Vagina (tissue), 2 donors: Measurements from ENCODE around the gene CCDC80.

Experiments used
- CTCF ChIP-seq, 3 experiments: fragments of 450-650 bp in 2 of 3; fragments of 200-600 bp in 1 of 3; sonication (generic) in 1 of 3; IDR thresholded peaks; one replicate each; pipeline ENCODE4 v1.5.1; 2017 to 2019; ENCODE audit warnings: antibody characterized with exemption in 3 of 3, mild to moderate bottlenecking in 2 of 3, moderate library complexity in 2 of 3
- POLR2A ChIP-seq, 2 donors: fragments of 450-650 bp; IDR thresholded peaks; one replicate each; pipeline ENCODE4 v1.6.1; 2017; ENCODE audit warnings: antibody characterized with exemption in 2 of 2, mild to moderate bottlenecking in 2 of 2, moderate library complexity in 2 of 2

GRCh38 chr3:112689989-112690388 lies 49.0 kb upstream of the CCDC80 start:
- TF ChIP-seq CTCF (IDR thresholded peaks at IDR 0.05) (no peak), POLR2A (IDR thresholded peaks at IDR 0.05) (no peak)
